HEK293 (cell line): ENCODE results near the gene FHIT.
A peak's percentile ranks its signal among the peaks of the same experiment; 100 is the strongest.

Source experiments
- ATF2 ChIP-seq: fragments of 450-650 bp; formaldehyde crosslinking; IDR thresholded peaks from 2 replicates; pipeline ENCODE4 v1.5.1; 2016; ENCODE audit warnings: missing biosample characterization, missing genetic modification characterization, low read depth
- BCL6B ChIP-seq: fragments of 450-650 bp; formaldehyde crosslinking; IDR thresholded peaks from 2 replicates; pipeline ENCODE4 v1.5.1; 2017; ENCODE audit warnings: missing biosample characterization, missing genetic modification characterization
- EGR2 ChIP-seq: fragments of 450-650 bp; formaldehyde crosslinking; IDR thresholded peaks from 2 replicates; pipeline ENCODE4 v1.5.1; 2016; ENCODE audit warnings: low read depth, missing biosample characterization, missing genetic modification characterization
- HOXD13 ChIP-seq: sonication (generic); formaldehyde crosslinking; IDR thresholded peaks from 2 replicates; pipeline ENCODE4 v1.8.0; 2022; ENCODE audit warnings: missing genetic modification reagents, borderline replicate concordance
- INSM2 ChIP-seq: fragments of 450-650 bp; formaldehyde crosslinking; IDR thresholded peaks from 2 replicates; pipeline ENCODE4 v1.5.1; 2016; ENCODE audit warnings: missing biosample characterization, missing genetic modification characterization
- KLF10 ChIP-seq: fragments of 450-650 bp; IDR thresholded peaks from 2 replicates; pipeline ENCODE4 v1.5.1; 2018; ENCODE audit warnings: missing biosample characterization, mild to moderate bottlenecking, missing genetic modification characterization
- KLF17 ChIP-seq: fragments of 450-650 bp; formaldehyde crosslinking; IDR thresholded peaks from 2 replicates; pipeline ENCODE4 v1.5.1; 2016; ENCODE audit warnings: missing biosample characterization, missing genetic modification characterization
- RBAK ChIP-seq: fragments of 450-650 bp; formaldehyde crosslinking; IDR thresholded peaks from 2 replicates; pipeline ENCODE4 v1.5.1; 2016; ENCODE audit warnings: missing biosample characterization, missing genetic modification characterization
- SP2 ChIP-seq: fragments of 450-650 bp; formaldehyde crosslinking; IDR thresholded peaks from 2 replicates; pipeline ENCODE4 v1.5.1; 2016; ENCODE audit warnings: missing biosample characterization, missing genetic modification characterization
- TCF7L2 ChIP-seq: IDR thresholded peaks from 2 replicates; pipeline ENCODE4 v1.6.1; 2011; ENCODE audit warnings: low read depth, mild to moderate bottlenecking, inconsistent platforms, low read length, moderate library complexity, borderline replicate concordance
- ZBTB11 ChIP-seq: fragments of 450-650 bp; formaldehyde crosslinking; conservative IDR thresholded peaks from 2 replicates; pipeline ENCODE4 v1.5.1; 2016; ENCODE audit warnings: low read depth, missing biosample characterization, missing genetic modification characterization
- ZBTB17 ChIP-seq: fragments of 450-650 bp; formaldehyde crosslinking; IDR thresholded peaks from 2 replicates; pipeline ENCODE4 v1.5.1; 2016; ENCODE audit warnings: missing biosample characterization, missing genetic modification characterization
- ZBTB48 ChIP-seq: fragments of 450-650 bp; formaldehyde crosslinking; IDR thresholded peaks from 2 replicates; pipeline ENCODE4 v1.5.1; 2016; ENCODE audit warnings: missing biosample characterization, missing genetic modification characterization
- ZNF132 ChIP-seq: fragments of 450-650 bp; formaldehyde crosslinking; IDR thresholded peaks from 2 replicates; pipeline ENCODE4 v1.5.1; 2017; ENCODE audit warnings: missing biosample characterization, missing genetic modification characterization, borderline replicate concordance
- ZNF214 ChIP-seq: fragments of 450-650 bp; formaldehyde crosslinking; IDR thresholded peaks from 2 replicates; pipeline ENCODE4 v1.5.1; 2017; ENCODE audit warnings: missing biosample characterization, mild to moderate bottlenecking, missing genetic modification characterization, borderline replicate concordance
- ZNF248 ChIP-seq: fragments of 450-650 bp; formaldehyde crosslinking; IDR thresholded peaks from 2 replicates; pipeline ENCODE4 v1.5.1; 2017; ENCODE audit warnings: missing biosample characterization, missing genetic modification characterization
- ZNF302 ChIP-seq: fragments of 450-650 bp; formaldehyde crosslinking; IDR thresholded peaks from 2 replicates; pipeline ENCODE4 v1.5.1; 2016; ENCODE audit warnings: missing biosample characterization, missing genetic modification characterization, low read depth
- ZNF350 ChIP-seq: fragments of 450-650 bp; formaldehyde crosslinking; IDR thresholded peaks from 2 replicates; pipeline ENCODE4 v1.5.0; 2017; ENCODE audit warnings: missing biosample characterization, mild to moderate bottlenecking, missing genetic modification characterization
- ZNF354C ChIP-seq: fragments of 450-650 bp; formaldehyde crosslinking; IDR thresholded peaks from 2 replicates; pipeline ENCODE4 v1.5.1; 2016; ENCODE audit warnings: missing biosample characterization, missing genetic modification characterization, low read depth, borderline replicate concordance
- ZNF449 ChIP-seq: fragments of 450-650 bp; formaldehyde crosslinking; IDR thresholded peaks from 2 replicates; pipeline ENCODE4 v1.5.1; 2017; ENCODE audit warnings: missing biosample characterization, mild to moderate bottlenecking, missing genetic modification characterization, moderate library complexity
- ZNF488 ChIP-seq: fragments of 450-650 bp; formaldehyde crosslinking; IDR thresholded peaks from 2 replicates; pipeline ENCODE4 v1.5.1; 2016; ENCODE audit warnings: missing biosample characterization, missing genetic modification characterization
- ZNF529 ChIP-seq: fragments of 450-650 bp; formaldehyde crosslinking; IDR thresholded peaks from 2 replicates; pipeline ENCODE4 v1.5.1; 2017; ENCODE audit warnings: missing genetic modification characterization, missing biosample characterization; ENCODE audit not compliant: insufficient replicate concordance
- ZNF558 ChIP-seq: fragments of 450-650 bp; formaldehyde crosslinking; IDR thresholded peaks from 2 replicates; pipeline ENCODE4 v1.5.1; 2016; ENCODE audit warnings: missing biosample characterization, missing genetic modification characterization
- ZNF623 ChIP-seq: fragments of 450-650 bp; formaldehyde crosslinking; IDR thresholded peaks from 2 replicates; pipeline ENCODE4 v1.5.1; 2016; ENCODE audit warnings: missing biosample characterization, missing genetic modification characterization
- ZNF624 ChIP-seq: fragments of 450-650 bp; formaldehyde crosslinking; IDR thresholded peaks from 2 replicates; pipeline ENCODE4 v1.5.1; 2017; ENCODE audit warnings: missing biosample characterization, missing genetic modification characterization
- ZNF704 ChIP-seq: fragments of 450-650 bp; formaldehyde crosslinking; IDR thresholded peaks from 2 replicates; pipeline ENCODE4 v1.5.1; 2016; ENCODE audit warnings: missing biosample characterization, missing genetic modification characterization
- ZNF747 ChIP-seq: fragments of 450-650 bp; formaldehyde crosslinking; IDR thresholded peaks from 2 replicates; pipeline ENCODE4 v1.5.1; 2016; ENCODE audit warnings: missing biosample characterization, missing genetic modification characterization
- ZSCAN30 ChIP-seq: fragments of 450-650 bp; IDR thresholded peaks from 2 replicates; pipeline ENCODE4 v1.5.1; 2018; ENCODE audit warnings: missing biosample characterization, mild to moderate bottlenecking, missing genetic modification characterization, moderate library complexity

The FHIT gene

GRCh38 chr3:60933824-60934223, 317.4 kb downstream of the FHIT start (continued):
- TF ChIP-seq ZNF214 (tag by site-specific recombination) (no peak), KLF10 (tag by site-specific recombination) (peak; percentile 71), ZSCAN30 (tag by site-specific recombination) (peak; percentile 43; the same call in 1 of the 2 replicates), ZNF449 (no peak), INSM2 (tag by site-specific recombination) (peak; percentile 84), TCF7L2 (no peak), ZBTB11 (tag by site-specific recombination) (no peak; the same call in 1 of the 2 replicates), HOXD13 (no peak), ZNF558 (tag by site-specific recombination) (0 out of 2 replicates have a peak, but pooled peaks have one; percentile 33), ZBTB48 (tag by site-specific recombination) (no peak), ZNF488 (peak; percentile 69; the same call in 1 of the 2 replicates), ZBTB17 (tag by site-specific recombination) (peak; percentile 89), ZNF704 (tag by site-specific recombination) (no peak), ZNF747 (tag by site-specific recombination) (no peak), SP2 (tag by site-specific recombination) (no peak), ZNF529 (tag by site-specific recombination) (no peak), EGR2 (tag by site-specific recombination) (no peak), BCL6B (tag by site-specific recombination) (0 out of 2 replicates have a peak, but pooled peaks have one; percentile 33), ZNF623 (tag by site-specific recombination) (no peak), ZNF132 (tag by site-specific recombination) (no peak), ZNF354C (no peak), ZNF248 (tag by site-specific recombination) (no peak), ATF2 (tag by site-specific recombination) (0 out of 2 replicates have a peak, but pooled peaks have one; percentile 27), ZNF302 (tag by site-specific recombination) (no peak), ZNF624 (no peak), ZNF350 (tag by site-specific recombination) (no peak), KLF17 (no peak), RBAK (no peak)
